Stimulated activated CD8-positive, alpha-beta memory T cell treated with anti-CD3 and anti-CD28 coated beads, Interleukin-15, amount 100 ng/mL, for 4 hours (primary cell): ENCODE results near the gene GPR15LG.
"Not testable (repeated sequence)": the region's sequence is repeated elsewhere in the genome, so short reads cannot be mapped to it uniquely, and the experiment has no call there.

ENCODE experiments used
- DNase-seq, 2 donors: peaks; one replicate each; pipeline ENCODE4 v3.0.0-alpha.2; 2020; ENCODE audit warnings: low read depth in 2 of 2

Gene GPR15LG

DNA sequence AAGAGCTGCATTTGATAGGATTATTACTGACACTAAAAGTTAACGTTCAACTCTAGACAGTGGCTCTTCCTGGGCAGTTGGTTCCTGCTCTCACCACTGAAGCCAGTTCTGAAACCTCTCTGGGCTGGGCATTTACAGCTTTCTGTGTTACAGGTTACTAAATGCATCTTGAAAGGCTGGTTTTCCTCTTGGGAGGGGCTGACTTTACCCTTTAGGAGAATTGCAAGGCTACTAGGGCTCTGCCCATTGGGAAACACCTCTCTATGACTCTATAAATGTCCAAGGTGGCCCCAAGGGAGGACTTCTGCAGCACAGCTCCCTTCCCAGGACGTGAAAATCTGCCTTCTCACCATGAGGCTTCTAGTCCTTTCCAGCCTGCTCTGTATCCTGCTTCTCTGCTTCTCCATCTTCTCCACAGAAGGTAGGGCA is at the start of gene GPR15LG:
Gene GPR15LG, plus strand, starts transcription at position 301 of the 429 bp plus-strand sequence. Its CDS starts 51 bp downstream, at position 352.
- no peak for DNase-seq

DNA sequence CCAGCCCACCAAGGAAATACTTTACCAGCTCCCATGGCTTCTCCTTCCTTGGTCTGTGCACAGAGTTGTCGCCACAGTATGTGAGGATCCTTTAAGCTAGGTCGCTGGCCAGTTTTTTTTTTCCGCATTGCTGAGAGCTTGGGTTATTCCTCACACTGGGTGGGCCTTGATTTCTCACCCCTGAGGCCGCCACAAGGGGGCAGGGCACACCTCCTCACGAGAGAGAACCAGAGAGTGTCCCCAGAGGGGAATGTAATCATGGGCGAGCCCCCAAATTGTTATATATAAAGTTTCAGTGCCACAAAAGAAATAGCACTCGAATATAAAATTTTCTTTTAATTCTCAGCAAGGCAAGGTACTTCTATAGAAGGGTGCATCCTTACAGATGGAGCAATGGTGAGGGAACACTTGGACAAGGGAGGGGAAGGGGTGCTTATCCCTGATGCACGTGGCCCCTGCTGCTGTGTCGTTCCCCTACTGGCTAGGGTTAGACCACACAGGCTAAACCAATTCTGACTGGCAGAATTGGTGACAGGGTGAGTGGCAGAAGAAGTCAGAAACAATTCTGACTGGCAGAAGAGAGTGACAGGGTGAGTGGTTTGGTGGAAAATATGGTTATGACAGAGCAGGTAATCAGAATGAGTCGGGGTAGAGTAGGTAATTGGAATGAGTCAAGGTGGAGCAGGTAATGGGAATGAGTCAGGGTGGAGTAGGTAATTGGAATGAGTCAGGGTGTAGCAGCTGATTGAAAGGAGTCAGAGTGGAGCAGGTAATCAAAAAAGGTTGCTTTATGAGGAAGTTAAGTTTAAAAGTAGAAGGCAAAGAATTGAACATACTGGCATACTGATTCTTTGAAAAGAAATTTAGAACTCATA is 47.5 kb upstream of the GPR15LG start:
- DNase-seq, result not testable (repeated sequence)

DNA sequence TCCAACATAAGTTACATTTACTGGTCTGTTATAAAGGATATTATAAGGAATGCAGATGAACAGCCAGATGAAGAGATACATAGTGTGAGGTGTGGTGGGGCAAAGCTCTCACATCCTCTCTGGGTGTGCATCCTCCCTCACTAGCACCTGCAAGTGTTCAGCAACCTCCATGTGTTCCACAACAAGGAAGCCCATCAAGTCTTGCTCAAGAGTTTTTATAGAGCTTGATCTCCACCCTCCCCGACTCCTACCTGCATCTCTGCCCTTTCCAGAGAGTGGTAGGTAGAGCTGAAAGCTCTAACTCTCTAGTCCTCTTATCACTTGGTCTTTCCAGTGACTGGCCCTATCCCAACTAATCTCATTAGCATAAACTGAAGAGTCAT is 46.8 kb upstream of the GPR15LG start:
- no peak for DNase-seq

GRCh38 chr10:84135836-84136235 is 37.8 kb upstream of the GPR15LG start:
- no peak for DNase-seq

DNA sequence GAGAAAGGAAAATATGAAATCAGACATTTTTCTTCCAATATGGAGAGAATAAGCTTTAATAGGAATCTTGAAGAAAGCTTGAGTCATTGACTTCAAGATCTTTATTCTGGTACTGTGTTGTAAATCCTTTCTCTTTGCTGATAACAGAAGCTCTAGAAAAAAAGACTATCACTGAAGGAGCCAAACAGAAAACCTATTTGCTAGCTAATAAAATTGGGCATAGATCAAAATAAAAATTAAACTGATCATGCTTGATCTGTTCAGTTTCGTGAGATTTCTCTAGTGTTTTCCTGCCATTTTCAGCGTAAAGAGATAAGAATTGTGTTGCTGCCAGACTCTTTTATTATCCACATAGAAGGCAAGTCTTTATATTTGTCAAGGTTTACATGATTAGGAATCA is 35.8 kb upstream of the GPR15LG start:
- DNase-seq, result no peak

- DNase-seq, result peak in 1 of 2 donors; percentile 43
Measured at GRCh38 chr10:84138478-84139125, 35.0 kb upstream of the GPR15LG start.

DNA sequence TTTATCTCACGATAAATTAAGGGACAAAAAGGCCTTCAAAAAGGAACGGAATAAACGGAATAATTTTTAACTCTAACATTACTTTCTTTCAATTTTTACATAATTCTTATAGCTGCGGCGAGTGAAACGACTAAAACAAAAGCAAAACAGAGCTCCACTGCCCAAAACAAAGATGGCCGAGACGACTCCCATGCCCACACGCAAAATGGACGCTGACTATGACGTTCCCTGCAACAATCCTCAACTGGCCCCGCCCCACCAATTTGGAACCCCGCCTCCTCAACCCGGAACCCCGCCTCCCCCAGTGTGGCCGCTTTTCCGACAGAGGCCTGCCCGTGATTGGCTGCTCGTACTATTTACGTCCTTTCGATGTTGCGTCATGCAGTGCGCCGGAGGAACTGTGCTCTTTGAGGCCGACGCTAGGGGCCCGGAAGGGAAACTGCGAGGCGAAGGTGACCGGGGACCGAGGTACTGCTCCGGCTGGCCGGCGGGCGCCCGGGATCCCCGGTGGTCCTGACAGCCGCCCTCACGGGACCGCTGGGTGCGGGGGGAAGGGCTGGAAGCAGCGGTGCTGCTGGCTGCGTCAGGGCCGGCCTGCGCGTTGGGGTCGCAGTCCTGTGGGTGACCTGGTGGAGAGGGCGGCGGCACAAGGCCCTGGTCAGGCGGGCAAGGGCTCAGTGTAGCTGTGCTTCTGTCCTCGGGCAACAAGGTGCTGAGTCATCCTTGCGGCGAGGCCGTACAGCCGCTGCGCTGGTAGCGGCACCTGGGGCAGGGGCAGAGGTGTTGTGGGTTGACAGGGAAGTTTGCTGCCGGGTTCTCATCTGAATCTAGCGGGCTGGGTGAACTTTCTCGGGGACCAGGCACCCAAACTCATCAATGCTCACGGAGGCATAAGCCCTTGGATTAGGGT is 34.2 kb upstream of the GPR15LG start, which contains the start of gene GHITM:
Gene GHITM, plus strand, starts transcription at position 384 of the 910 bp plus-strand sequence. CDS start 1,992 bp downstream, outside the sequence.
- DNase-seq, result peak; percentile 98 to 99

DNA sequence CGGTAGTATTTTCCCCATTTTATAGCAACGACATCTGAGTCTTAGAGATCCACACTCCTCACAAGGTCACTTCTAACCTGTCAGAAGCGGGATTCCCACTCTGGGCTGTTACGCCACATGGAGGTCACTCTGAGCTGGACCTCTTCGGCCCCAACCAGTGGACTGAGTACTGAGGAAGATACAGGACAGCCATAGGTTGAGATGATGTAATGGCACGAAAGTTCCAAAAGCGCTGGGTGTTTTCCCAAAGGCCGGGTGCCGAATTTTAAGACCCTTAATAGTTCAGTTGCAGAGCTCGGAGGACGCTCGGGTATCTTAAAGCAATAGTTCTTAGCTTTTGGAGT is 33.6 kb upstream of the GPR15LG start:
- no peak for DNase-seq

- no peak for DNase-seq
Measured at GRCh38 chr10:84147347-84147746, 26.3 kb upstream of the GPR15LG start.

DNA sequence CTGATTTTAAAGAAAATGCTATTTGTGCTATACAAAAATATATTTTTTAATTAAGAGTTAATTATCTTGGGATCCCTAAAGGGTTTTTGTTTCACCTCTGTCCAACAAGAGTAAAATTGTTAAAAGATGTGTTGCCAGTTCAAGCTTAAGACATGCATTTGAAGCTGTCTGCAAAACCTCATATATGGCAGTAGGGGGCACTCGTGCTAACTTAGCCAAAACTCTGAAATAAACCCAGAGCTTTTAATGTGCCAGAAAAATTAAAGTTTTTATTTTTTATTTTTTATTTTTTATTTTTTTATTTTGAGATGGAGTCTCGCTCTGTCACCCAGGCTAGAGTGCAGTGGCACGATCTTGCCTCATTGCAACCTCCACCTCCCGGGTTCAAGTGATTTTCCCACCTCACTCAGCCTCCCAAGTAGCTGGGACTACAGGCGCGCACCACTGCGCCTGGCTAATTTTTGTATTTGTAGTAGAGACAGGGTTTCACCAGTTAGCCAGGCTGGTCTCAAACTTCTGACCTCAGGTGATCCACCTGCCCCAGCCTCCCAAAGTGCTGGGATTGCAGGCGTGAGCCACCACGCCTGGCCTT is 25.5 kb upstream of the GPR15LG start:
- DNase-seq, result not testable (repeated sequence)

DNA sequence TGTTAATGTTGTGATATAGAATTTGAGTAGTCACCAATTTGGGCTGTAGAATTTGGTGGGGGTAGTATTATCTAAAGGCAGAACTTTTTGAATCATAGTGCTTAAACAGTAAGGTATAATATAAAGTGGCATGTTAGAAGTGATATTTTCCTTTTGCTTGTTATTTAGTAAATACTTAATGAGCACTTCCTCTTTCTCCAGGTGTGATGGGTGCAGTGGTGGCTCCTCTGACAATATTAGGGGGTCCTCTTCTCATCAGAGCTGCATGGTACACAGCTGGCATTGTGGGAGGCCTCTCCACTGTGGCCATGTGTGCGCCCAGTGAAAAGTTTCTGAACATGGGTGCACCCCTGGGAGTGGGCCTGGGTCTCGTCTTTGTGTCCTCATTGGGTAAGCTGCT is 23.7 kb upstream of the GPR15LG start:
- no peak for DNase-seq

DNA sequence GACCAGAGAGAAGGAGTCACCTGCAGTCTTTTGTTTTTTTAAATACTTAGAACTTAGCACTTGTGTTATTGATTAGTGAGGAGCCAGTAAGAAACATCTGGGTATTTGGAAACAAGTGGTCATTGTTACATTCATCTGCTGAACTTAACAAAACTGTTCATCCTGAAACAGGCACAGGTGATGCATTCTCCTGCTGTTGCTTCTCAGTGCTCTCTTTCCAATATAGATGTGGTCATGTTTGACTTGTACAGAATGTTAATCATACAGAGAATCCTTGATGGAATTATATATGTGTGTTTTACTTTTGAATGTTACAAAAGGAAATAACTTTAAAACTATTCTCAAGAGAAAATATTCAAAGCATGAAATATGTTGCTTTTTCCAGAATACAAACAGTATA is 20.8 kb upstream of the GPR15LG start:
- no peak for DNase-seq

DNA sequence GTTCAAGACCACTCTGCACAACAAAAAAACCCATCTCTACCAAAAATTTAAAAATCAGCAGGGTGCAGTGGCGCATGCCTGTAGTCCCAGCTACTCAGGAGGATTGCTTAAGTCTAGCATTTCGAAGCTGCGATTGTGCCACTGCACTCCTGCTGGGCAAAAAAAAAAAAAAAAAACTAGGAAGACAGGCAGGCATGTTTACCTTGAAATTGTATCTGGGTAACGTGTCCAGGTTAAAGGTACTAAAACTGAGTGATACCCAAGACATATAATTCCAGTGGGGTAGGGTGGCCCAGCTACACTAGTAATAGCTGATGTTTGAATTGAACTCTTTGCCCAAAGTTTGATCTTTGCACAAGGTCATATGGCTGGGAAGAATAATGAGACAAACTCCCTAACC is 18.1 kb upstream of the GPR15LG start:
- no peak for DNase-seq

GRCh38 chr10:84156009-84156408 is 17.6 kb upstream of the GPR15LG start:
- DNase-seq, result no peak

- DNase-seq, result peak in 1 of 2 donors; percentile 33
Measured at GRCh38 chr10:84156768-84157167, 16.8 kb upstream of the GPR15LG start.

- no peak for DNase-seq
Measured at GRCh38 chr10:84158061-84158460, 15.5 kb upstream of the GPR15LG start.

DNA sequence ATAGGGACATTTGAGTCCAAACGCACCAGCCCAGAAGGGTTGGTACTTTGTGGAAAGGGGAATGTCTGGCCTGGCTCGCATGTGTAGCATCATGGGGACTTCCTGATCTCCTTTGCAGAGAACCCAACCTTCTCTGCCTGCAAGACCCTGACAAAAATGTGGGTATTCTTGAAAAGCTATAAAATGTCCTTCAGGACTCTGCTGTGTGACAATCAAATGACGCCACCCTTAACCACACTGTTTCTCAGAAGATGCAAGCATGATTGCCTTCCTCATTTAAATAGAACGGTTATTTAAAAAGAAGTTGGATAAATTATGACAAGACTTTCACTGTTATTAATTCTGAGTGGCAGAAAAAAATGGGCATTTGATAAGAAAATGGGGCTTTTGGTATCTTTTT is 15.1 kb upstream of the GPR15LG start:
- DNase-seq, result no peak

DNA sequence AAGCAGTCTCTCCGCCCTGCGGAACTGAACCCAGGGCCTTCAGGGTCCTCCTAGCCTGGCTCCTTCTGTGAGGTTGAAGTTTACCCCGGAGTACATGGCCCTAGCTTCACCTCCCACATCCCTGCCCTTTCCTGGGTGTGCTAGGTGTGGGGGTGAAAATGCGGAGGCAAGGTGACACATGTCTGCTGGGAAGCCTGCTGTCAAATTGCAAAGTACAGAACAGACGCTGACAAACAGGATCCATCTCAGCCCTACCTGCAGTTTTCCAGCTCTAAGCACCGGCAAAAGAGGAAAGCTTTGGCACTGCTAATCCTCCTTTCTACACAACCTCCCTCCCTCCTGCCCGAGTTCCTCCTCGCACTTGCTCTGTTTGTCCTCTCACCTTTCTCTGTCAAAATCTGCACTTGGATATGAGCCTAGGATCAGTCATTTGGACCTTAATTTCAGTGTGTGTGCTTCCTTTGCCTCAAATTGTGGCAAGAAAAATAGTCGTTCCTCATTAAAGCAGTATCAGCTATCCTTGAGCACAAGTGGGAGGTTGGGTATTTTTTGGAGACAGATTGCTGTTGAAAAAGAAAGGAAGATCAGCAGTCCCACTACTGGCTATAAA is 14.4 kb upstream of the GPR15LG start:
- DNase-seq, result no peak

GRCh38 chr10:84160663-84161362 is 12.8 kb upstream of the GPR15LG start:
- DNase-seq, result no peak

GRCh38 chr10:84163996-84164395 is 9.6 kb upstream of the GPR15LG start:
- DNase-seq, result no peak

DNA sequence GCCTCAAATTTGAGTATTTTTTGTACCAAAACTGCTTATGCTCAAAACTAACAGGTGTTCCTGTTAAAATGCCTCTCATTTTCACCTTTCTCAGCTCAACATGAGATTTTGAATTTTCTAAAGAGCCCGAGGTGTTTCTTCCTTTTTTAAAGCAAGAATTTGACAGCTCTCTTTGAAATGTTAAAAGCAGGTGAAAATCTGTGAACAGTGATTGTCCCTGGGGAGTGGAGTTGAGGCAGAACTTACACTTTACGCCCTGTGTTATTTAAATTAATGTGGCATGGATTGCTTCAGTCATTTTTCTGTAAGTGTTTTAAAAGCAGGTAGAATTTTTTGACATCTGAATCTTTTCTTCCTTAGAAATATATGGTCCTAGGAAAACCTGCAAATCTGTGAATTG is 9.2 kb upstream of the GPR15LG start:
- DNase-seq, result no peak
